Measurements from ENCODE around the gene YEATS4.

YEATS4 gene

DNA sequence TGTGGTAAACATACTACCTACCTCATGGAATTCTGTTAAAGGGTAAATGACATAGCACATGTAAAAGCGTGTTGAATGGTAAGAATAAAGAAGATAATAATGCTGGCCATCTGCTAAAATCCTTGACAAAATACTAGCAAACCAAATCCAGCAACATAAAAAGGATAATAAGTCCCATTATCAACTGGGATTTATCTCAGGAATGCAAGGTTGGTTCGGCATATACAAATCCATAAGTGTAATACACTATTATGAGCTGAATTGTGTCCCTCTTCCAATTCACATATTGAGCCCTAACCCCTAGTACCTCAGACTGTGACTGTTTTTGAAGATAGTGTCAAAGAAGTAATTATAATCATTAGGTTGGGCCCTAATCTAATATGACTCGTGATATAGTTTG is 37.4 kb downstream of the YEATS4 start:
- no peak for DNase-seq

DNA sequence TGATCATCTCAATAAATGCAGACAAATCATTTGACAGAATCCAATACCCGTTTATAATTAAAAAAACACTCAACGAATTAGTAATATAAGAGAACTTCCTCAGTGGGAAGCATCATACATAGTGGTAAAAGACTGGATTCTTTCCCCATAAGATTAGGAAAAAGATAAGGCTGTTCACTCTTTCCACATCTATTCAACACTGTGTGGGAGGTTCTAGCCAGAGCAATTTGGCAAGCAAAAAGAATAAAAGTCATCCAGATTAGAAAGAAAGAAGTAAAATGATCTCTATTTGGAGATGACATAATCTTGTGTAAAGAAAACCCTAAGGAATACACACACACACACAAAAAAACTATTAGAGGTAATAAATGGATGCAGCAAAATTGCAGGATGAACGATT is 38.4 kb downstream of the YEATS4 start:
- no peak for DNase-seq

DNA sequence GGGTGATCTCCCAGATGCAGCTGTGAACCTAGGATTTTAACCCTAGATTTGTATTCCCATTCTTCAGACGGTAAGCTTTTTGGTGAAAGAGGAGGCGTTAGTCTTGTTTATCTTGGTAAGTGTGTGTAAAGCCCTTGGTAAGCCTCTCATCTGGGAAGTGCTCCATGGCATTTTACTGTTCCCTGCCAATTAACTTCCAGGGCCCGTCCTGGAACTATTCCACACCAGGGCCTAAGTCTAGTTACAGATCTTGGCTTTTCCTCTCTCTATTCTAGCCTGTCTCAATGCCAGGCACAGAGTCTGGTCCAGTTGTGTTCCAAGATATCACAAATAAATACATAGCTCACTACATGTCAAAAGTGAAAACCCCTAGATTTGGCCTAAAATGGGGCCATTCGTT is 42.4 kb downstream of the YEATS4 start:
- no peak for DNase-seq

DNA sequence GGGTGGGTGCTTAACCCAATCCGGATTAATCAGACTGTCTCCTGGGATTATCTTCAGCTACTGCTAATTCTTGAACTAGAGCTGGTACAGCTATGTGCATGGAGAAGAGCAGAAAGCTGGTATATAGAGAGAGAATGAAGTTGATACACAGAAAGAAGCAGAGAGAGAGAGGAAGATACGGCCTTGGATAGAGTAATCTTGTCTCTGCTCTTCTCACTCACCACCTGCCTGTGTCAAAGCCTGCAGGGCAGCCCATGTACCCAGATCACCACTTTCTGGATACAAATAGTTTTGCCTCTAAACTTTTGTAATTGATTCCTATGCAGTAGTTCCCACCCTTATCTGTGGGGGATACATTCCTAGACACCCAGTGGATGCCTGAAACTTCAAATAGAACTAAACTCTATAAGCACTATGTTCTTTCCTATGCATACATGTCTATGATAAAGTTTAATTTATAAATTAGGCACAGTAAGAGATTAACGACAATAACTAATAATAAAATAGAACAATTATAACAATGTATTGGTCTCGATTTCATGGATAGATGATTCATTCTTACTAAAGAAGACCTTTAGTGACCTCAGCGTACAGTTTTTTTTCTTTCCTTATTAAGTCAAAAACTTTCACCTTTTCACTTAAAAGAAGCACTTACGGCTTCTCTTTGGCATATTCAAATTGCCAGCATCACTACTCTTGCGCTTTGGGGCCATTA is 45.5 kb downstream of the YEATS4 start:
- DNase-seq, result no peak

DNA sequence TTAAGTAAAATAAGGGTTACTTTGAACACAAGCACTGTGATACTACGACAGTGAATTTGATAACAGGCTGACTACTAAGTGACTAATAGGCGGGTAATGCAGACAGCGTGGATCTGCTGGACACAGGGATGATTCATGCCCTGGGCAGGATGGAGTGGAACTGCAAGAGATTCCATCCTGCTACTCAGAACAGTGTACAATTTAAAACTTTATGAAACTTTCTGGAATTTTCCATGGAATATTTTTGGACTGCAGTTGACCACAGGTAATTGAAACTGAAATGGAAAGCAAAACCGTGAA is 46.0 kb downstream of the YEATS4 start:
- no peak for DNase-seq

DNA sequence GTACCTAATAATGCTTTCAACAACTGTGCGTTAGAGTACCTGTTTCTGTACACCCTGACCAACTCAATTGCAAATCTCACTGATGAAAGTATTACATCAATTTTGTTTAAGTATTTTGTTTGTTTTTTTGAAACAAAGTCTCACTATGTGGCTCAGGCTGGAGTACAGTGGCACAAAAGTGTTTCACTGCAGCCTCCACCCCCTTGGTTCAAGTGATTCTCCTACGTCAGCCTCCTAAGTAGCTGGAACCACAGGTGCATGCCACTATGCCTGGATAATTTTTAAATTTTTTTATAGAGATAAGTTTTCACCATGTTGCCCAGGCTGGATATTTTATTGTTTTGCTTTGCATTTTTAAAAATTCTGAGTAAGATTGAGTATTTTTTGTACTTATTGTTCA is 46.7 kb downstream of the YEATS4 start:
- DNase-seq, result no peak

DNA sequence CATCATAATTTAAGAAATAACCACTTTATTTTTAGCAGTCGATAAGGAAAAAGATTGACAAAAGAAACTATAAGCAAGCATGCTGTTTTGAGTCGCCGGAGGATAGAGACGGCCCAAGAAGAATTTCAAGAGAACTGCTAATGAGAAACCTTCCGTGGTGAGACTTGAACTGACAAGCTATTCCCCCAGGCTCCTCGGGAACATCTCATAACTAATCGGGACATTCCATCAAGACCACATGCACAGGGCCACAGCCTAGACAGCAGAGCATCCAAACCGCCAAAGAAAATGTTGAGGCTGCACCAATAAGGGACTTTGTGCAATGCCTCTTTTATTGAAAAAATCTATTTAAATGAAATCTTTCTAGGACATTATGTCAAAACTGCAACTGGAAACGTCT is 51.0 kb downstream of the YEATS4 start:
- DNase-seq, result no peak

DNA sequence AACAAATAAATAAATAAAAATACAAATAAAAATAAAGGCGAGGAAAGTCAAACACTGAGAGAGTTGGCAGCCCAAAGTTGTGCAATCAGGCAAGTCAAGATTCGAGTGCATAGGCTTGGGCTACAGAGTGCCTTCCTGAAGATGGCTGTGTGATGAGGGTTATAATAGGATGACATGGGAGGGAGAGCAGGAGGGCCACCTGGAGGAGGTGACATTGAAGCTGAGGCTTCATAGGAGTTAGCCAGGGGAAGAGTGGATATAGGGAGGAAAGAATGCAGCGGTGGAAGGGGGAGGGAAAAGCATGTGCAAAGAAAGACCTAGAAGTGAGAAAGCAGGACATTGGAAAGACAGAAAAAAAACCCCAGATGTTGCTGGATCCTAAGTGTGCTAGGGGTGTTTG is 53.1 kb downstream of the YEATS4 start:
- no peak for DNase-seq

DNA sequence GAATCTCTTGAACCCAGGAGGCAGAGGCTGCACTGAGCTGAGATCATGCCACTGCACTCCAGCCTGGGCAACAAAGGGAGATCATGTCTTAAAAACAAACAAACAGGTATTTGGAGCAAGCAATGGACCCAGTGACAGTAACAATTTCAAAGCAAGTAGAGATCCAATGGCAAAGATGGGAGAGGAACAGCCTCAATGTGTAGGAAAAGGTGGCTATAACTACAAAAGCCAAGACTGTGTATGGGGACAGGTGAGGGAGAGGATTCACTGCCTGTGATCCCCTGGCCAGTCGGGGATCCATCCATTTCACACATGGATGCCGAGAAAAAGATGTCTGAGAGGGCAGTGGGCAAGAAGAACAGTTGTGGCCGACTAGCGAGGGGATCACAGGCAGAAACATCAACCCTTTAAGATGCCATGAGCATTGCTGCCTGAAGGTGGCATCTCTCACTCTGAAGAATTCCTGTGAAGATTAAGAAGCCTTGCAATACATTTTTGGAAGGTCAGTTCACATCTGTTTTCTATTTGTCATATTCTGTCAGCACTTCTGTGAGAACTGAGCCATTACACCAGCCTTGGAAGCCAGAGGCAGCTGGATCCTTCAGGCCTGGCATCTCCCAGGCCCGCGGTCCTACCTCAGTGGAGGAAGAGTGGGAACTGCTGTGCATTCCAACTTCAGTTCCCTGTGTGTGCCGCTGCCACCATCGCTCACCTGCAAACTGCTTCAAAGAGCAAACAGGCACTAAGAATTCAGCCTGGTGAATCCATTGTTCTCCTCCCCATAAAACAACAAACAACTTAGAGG is 56.1 kb downstream of the YEATS4 start:
- no peak for DNase-seq

DNA sequence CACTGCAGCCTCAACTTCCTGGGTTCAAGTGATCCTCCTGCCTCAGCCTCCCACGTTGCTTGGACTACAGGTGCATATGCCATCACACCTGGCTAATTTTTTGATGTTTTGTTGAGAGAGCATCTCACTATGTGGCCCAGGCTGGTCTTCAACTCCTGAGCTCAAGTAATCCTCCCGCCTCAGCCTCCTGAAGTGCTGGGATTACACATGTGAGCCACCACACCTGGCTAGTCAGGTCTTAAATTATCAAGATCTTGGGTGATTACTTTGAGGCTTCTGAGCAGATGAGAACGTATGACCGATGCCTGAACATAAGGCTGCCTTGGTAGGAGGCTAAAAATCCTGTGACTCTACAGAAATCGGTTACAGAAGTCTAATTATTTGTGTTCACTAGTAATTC is 57.7 kb downstream of the YEATS4 start:
- no peak for DNase-seq

DNA sequence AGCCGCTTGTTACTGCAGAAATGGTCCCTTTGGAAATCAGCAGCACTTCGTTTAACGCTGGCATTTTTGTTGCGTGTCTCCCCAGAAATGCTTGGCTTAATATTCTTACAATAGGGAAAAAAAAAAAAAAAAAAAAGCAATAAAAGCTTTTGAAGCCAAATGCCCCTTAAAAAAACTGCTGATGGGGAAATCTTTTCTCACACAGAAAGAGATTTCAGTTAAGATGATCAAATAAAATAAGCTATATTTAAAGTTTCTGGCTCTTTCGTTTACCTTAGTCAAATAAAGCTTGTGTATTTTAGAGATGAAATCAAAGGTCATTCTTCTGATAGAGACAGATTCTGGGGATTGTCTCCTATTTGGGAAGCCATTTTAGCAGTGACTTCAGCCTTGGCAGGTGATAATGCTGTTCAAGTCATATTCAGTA is 58.2 kb downstream of the YEATS4 start:
- no peak for DNase-seq

DNA sequence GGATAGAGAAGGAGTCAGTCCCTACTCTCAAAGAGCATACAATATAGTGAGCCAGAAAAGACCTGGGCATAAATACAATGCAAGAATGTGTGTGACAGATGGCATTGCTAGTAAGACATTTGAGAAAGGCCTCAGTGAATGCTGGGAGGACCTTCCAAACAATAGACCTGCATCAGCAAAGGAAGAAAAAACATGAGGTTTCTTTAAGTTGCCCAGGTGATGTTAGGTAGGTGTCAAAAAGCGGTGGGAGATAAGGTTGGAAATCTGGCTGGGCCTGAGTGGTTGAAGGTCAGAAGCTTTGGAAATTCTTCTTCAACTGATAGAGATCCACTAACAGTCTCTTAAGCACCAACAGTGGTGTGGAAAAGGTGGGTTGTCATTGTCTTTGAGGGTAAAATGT is 60.2 kb downstream of the YEATS4 start:
- no peak for DNase-seq

DNA sequence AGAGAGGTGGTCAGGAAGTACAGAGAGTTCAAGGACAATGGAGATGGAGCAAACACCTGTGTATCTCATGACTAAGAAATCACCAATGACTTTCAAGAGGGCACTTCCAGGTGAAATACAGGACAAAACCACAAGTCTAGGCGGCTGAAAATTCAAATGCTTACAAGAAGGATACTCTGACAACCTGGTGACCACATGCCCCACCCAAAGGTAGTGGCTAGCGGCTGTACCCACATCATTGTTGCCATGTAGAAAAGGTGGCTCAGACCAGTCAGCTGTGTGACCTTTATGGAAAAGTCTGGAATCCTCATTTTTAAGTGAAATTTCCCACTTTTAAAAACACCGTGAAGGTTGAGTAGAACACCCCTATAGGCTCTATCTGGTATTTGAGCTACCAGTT is 62.0 kb downstream of the YEATS4 start:
- no peak for DNase-seq

DNA sequence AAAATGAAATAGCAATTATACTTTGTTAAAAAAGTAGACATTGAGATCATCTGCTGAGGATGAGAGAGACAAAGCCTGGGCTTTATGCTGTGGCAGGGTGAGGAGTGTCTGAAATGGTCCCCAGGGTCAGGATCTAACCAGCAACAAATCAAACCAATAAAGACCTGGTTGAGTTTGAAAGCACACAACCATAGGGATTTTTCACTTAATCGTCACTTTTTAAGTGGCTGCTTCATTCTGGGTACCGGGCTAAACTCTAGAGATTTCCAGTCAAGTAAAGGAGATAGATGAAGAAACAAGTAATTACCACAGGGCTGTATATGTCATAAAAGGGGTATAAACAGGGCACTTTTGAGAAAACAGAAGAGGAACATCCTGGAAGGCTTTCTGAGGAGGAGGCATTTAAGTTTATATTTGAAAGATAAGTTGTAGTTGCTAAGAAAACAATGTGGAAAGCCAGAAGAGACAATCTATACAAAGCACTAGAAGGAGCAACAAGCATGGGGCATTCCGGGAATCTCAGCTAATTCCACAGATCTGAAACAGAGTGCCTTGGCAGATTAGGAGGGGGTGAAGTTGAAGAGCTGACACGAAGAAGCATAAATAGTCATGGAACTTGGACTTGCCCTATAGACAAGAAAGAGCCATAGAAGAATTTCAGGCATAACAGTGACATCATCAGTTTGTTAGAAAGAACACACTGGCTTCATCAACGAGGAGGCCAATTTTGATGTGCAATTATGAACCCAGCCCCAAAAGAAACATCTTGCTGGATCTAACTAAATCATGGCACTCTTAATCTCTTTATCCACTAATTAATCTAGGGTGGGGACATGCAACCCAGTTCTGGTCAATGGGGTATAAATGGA is 63.7 kb downstream of the YEATS4 start:
- no peak for DNase-seq

DNA sequence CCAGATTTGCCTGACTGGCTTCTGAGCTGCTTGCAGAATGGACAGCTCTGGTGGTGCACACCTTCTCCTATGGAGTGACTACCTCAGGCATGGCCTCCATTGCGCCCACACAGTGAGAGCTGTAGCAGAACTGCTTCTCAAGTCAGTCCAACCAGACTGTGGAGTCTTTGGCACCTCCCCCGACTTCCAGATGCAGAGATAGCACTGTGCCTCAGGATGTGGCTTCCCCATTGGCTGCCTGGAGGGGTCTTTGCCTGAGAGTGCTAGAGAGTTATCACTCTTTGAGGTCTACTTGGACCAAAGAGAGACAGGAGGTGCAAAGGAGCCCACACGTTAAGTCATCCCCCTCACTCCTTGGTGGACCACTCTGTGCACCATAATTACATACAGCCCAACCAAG is 65.9 kb downstream of the YEATS4 start:
- DNase-seq, result no peak

DNA sequence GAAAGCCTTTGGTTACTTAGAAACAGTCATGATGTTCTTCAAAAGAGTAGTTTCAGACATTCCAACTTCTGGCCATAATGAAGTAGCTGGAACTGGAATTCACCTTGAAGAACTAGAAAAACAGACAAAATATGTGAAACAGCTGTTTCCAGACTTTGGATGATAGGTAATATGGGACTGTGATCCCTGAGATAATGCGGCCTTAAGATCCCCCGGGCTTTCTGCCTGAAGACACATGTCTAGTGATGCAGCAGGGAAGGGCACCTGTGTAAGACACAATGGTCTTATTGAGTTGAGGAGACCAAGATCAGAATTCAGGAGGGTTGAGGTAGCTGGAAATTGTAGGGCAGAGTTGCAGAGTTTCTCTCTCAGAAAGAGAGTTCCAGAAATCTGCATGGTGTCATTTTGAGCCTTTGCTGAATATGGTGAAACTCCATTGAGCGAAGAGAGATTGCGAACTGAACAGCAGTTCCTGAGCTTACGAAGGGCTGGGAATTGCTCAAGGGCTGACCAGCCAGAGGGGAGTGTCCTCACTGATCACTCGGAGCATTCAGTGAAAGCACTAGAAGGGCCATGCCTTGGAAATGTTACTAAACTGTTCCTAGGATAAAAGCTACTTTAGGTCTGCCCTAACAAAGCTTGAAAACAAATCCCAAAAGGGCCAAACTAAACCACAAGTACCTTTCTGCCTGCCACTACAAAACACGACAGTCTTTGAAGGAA is 69.0 kb downstream of the YEATS4 start:
- DNase-seq, result no peak

DNA sequence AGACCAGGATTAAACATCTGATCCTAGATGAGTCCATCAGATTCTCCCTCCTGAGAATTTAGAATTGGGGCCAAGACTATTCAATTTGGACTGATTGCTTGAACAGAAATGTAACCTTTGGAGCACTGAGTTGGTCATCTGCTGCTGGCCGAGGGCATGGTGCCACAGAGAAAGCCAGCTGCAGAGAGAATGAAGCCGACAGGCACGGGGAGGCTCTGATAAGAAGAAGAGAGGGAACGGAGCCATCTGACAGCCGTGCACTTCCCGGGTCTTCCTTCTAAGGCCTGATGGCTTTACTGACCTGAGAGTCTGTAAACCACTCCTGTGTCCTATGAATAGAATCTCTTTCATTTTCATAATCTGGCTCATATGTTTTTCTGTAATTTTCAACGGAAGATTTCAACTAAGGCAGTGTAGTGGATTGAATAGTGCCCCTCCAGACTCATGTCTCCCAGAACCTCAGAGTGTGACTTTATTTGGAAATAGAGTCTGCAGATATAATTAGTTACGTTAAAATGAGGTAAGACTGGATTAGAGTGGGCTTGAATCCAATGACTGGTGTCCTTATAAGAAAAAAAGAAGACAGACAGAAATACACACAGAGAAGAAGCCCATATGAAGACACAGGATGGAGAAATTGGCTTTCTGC is 71.5 kb downstream of the YEATS4 start:
- DNase-seq, result no peak

DNA sequence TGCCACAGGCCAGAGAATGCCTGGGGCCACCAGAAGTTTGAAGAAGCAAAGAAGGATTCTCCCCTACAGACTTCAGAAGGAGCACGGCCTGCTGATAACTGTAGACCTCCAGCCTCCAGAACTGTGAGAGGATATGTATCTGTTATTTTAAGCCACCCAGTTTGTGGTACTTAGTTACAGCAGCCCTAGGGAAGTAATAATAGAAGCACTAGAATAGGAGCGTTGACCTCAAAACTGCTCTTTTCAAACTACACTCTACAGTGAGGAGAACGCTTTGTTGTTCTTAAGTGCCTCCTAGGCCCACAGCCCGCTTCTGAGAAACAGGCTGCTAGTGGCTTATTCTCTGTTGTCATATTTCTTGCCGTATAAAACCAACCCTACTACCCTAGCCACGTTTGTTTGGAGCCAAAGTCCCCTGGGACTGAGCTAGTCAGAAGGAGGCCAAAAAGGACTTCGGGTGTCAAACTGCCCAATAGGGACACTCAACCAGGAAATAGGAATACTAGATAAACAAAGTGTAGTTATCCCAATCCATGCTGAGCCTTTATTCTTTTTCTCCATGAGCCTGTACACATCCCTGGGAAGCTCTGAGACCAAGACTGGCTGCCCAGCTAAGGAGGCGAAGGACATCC is 72.2 kb downstream of the YEATS4 start:
- no peak for DNase-seq

DNA sequence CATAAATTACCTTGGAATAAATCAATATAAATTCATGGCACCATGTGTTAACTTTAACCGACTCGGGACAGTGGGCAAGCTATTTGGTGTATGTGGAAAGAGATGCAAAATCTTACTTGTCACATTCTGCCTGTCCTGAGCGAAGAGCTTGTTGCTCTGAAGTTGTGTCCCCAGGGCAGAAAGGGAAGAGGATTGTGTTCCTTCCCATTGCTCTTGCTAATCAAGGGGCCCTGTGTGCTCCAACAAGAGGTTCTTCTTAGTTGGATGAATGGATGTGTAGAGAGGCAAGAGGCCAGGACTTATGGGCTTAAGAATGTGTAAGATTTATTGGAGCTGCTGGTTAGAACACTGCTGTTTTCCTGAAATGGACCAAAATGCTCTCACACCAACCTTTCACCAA is 74.1 kb downstream of the YEATS4 start:
- DNase-seq, result no peak

DNA sequence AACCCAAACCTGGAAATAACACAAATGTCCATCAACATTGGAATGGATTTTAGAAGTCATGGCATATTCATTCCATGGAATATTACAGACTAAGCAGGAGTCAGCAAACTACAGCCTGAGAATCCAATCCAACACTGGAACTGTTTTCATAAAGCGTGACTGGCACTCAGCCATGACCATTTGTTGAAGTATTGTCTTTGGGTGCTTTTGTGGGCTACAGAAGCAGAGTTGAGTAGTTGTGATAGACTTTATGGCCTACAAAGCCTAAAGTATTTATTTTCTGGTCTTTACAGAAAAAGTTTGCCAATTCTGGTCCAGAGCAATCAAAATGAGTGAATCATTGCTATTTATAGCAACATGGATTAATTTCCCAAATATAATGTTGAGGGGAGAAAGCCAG is 76.1 kb downstream of the YEATS4 start:
- no peak for DNase-seq

DNA sequence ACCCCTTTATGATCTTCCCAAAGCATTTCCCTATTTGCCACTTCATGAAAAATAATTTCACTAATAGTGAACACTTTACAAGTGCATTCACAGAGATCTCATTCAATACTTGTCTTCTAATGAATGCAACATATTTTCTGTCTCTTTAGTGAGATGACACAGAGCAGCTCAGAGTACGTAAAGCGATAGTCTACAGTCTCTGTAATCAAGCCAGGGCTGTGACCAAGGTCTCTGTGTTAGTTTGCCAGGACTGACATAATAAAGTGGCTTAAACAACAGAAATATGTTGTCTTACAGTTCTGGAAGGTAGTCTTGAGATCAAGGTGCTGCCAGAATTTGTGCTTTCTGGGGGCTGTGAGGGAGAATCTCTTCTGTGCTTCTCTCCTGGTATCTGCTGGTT is 77.5 kb downstream of the YEATS4 start:
- no peak for DNase-seq

DNA sequence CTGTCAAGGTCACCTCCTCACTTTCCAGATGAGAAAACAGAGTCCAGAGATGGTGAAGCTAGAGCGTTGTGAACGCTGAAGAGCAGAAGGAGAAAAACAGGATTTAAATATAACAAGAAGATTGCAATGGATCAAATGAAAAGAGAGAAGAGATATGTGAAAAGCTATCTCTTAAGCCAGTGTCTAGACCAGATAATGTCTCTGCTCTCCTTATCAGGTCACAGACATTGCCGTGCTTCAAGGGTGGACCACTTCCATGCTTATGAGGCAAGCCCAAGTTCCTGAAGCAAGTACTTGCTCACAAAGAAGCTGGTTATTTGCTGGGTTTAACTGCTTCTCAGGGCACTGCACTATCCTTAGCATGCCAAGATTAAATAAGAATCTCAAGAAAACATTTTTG is 79.0 kb downstream of the YEATS4 start:
- no peak for DNase-seq
